ENCODE data around the gene GMDS. TPM values are rescaled to one million over a fixed set of nuclear protein-coding genes. Genes with fewer than 3 reads are reported as not detected.

Gene GMDS
- total RNA-seq, 1 donor from 2014 or later: 7.8 TPM

GRCh38 chr6:2263896-2264295 is 18.5 kb upstream of the GMDS start:
- H3K27ac ChIP-seq (ENCODE audit: low read depth, low read length): no peak overlapping the region
- peaks cover 3 to 5% (median 5%) of the 10 kb centered on the region in 3 donors for H3K36me3 ChIP-seq (ENCODE audit: control insufficient read depth in 3 of 3, insufficient read depth in 3 of 3, low read length in 3 of 3)
- no peaks in the 10 kb centered on the region for H3K27me3 ChIP-seq (ENCODE audit: control insufficient read depth in 3 of 3, insufficient read depth in 3 of 3, low read length in 3 of 3)
- H3K4me1 ChIP-seq (ENCODE audit: control insufficient read depth in 3 of 3, insufficient read depth in 3 of 3, low read length in 3 of 3): no peaks in the 10 kb centered on the region
- no peak overlapping the region for H3K4me3 ChIP-seq (ENCODE audit: low read length in 3 of 3)
- H3K9ac ChIP-seq (ENCODE audit: low read depth in 1 of 3, low read length in 3 of 3): no peak overlapping the region
- H3K9me3 ChIP-seq (ENCODE audit: control insufficient read depth in 3 of 3, low read length in 3 of 3): no peaks in the 10 kb centered on the region

GRCh38 chr6:2259574-2259973 is 14.2 kb upstream of the GMDS start:
- H3K9ac ChIP-seq (ENCODE audit: low read depth in 1 of 3, low read length in 3 of 3): no peak overlapping the region
- H3K36me3 ChIP-seq (ENCODE audit: control insufficient read depth in 3 of 3, insufficient read depth in 3 of 3, low read length in 3 of 3): peaks cover 3 to 13% (median 4%) of the 10 kb centered on the region in 3 donors

DNA sequence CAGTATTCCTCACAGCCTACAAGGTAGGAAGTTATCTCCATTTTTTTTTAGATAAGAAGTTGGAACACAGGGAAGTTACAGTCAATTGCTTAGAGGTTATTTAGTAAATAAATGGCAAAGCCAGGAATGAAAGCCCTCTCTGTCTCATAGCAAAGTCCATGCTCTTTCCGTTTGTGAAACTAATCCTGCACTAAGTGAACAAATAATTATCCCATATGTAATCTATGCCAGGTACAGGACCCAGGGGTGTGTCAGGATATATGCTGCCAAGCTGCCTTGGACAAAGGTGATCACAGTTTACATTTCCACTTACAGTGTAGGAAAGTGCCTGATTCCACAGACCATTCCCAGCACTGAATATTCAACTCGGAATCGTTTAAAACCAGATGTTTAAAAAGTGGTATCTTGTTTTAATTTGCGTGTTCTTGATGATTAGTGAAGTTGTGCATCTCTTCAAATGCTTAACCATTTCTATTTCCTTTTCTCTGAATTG is 13.6 kb upstream of the GMDS start:
- Histone ChIP-seq H3K36me3 (ENCODE audit: control insufficient read depth in 3 of 3, insufficient read depth in 3 of 3, low read length in 3 of 3) (peaks cover 0 to 16% (median 4%) of the 10 kb centered on the region in 3 donors), H3K4me3 (ENCODE audit: low read length in 3 of 3) (no peak overlapping the region), H3K9ac (ENCODE audit: low read depth in 1 of 3, low read length in 3 of 3) (no peak overlapping the region), H3K27ac (ENCODE audit: low read depth, low read length) (no peak overlapping the region), H3K4me1 (ENCODE audit: control insufficient read depth in 3 of 3, insufficient read depth in 3 of 3, low read length in 3 of 3) (no peaks in the 10 kb centered on the region), H3K9me3 (ENCODE audit: control insufficient read depth in 3 of 3, low read length in 3 of 3) (peaks cover 0 to 3% (median 0%) of the 10 kb centered on the region in 3 donors), H3K27me3 (ENCODE audit: control insufficient read depth in 3 of 3, insufficient read depth in 3 of 3, low read length in 3 of 3) (no peaks in the 10 kb centered on the region)

More at GRCh38 chr6:2259574-2259973, 14.2 kb upstream of the GMDS start:
- Histone ChIP-seq H3K27ac (ENCODE audit: low read depth, low read length) (no peak overlapping the region), H3K4me3 (ENCODE audit: low read length in 3 of 3) (no peak overlapping the region), H3K27me3 (ENCODE audit: control insufficient read depth in 3 of 3, insufficient read depth in 3 of 3, low read length in 3 of 3) (no peaks in the 10 kb centered on the region), H3K9me3 (ENCODE audit: control insufficient read depth in 3 of 3, low read length in 3 of 3) (peaks cover 0 to 1% (median 0%) of the 10 kb centered on the region in 3 donors), H3K4me1 (ENCODE audit: control insufficient read depth in 3 of 3, insufficient read depth in 3 of 3, low read length in 3 of 3) (no peaks in the 10 kb centered on the region)

DNA sequence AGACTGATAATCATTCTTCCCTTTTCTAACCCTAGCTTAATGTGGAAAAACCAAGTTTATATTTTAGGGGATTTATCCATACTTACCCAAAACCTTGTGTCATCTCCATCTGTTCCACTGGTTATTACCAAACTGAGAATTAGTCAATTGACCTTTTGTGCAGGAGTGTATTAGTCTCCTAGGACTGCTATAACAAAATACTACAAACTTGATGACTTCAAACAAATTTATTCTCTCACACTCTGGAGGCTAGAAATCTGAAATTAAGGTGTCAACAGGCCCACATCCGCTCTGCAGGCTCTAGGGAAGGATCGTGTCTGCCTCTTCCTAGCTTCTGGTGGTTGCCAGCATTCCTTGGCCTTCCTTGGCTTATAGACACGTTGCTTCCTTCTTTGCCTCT is 12.7 kb upstream of the GMDS start:
- no peak overlapping the region for H3K4me3 ChIP-seq (ENCODE audit: low read length in 3 of 3)
- H3K9me3 ChIP-seq (ENCODE audit: control insufficient read depth in 3 of 3, low read length in 3 of 3): peaks cover 0 to 3% (median 0%) of the 10 kb centered on the region in 3 donors
- no peak overlapping the region for H3K9ac ChIP-seq (ENCODE audit: low read depth in 1 of 3, low read length in 3 of 3)
- no peaks in the 10 kb centered on the region for H3K4me1 ChIP-seq (ENCODE audit: control insufficient read depth in 3 of 3, insufficient read depth in 3 of 3, low read length in 3 of 3)
- H3K27me3 ChIP-seq (ENCODE audit: control insufficient read depth in 3 of 3, insufficient read depth in 3 of 3, low read length in 3 of 3): no peaks in the 10 kb centered on the region
- H3K36me3 ChIP-seq (ENCODE audit: control insufficient read depth in 3 of 3, insufficient read depth in 3 of 3, low read length in 3 of 3): peaks cover 0 to 20% (median 4%) of the 10 kb centered on the region in 3 donors
- no peak overlapping the region for H3K27ac ChIP-seq (ENCODE audit: low read depth, low read length)

DNA sequence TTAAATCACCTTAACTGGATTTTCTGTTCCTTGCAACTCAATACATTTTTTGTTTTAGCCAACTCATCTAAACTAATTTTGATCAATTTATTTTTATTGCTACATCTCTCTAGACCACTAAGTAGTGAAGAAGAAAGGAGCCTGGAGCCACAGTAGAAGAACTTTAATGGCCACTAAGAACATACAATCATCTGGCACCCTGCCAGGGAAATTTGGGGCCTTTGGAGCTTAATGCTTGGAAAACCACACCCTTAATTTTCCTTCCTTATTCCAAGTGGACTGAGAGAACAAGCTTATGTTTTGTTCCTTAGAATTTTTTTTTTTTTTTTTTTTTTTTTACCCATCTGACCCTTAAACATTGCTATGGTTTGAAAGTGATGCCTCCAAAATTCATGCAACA is 12.0 kb upstream of the GMDS start:
- Histone ChIP-seq H3K9me3 (ENCODE audit: control insufficient read depth in 3 of 3, low read length in 3 of 3) (peaks cover 0 to 3% (median 0%) of the 10 kb centered on the region in 3 donors), H3K9ac (ENCODE audit: low read depth in 1 of 3, low read length in 3 of 3) (no peak overlapping the region), H3K36me3 (ENCODE audit: control insufficient read depth in 3 of 3, insufficient read depth in 3 of 3, low read length in 3 of 3) (peaks cover 0 to 22% (median 7%) of the 10 kb centered on the region in 3 donors), H3K4me3 (ENCODE audit: low read length in 3 of 3) (no peak overlapping the region), H3K27me3 (ENCODE audit: control insufficient read depth in 3 of 3, insufficient read depth in 3 of 3, low read length in 3 of 3) (no peaks in the 10 kb centered on the region), H3K27ac (ENCODE audit: low read depth, low read length) (no peak overlapping the region), H3K4me1 (ENCODE audit: control insufficient read depth in 3 of 3, insufficient read depth in 3 of 3, low read length in 3 of 3) (no peaks in the 10 kb centered on the region)

DNA sequence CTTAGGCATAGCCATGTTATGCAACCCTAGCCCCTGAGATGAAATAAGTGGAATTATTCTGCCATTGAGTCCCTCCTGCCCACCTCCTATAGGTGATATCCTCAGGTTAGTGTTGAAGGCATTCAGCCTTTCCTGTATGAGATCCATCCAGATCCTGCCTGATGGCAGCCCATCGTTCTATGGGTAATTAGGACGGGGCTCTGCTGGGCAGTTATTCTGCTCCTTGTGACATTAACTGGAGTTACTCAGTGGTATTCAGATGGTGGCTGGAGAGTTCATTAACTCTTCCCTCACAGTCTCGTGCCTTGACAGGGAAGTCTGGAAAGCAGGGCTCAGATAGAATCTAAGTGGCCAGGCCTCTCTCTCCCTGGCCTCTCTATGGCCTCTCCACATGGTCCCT is 9.3 kb upstream of the GMDS start:
- H3K9ac ChIP-seq (ENCODE audit: low read depth in 1 of 3, low read length in 3 of 3): no peak overlapping the region
- H3K27me3 ChIP-seq (ENCODE audit: control insufficient read depth in 3 of 3, insufficient read depth in 3 of 3, low read length in 3 of 3): no peaks in the 10 kb centered on the region
- H3K9me3 ChIP-seq (ENCODE audit: control insufficient read depth in 3 of 3, low read length in 3 of 3): peaks cover 0 to 3% (median 0%) of the 10 kb centered on the region in 3 donors
- no peaks in the 10 kb centered on the region for H3K4me1 ChIP-seq (ENCODE audit: control insufficient read depth in 3 of 3, insufficient read depth in 3 of 3, low read length in 3 of 3)
- no peak overlapping the region for H3K27ac ChIP-seq (ENCODE audit: low read depth, low read length)
- peaks cover 0 to 26% (median 11%) of the 10 kb centered on the region in 3 donors for H3K36me3 ChIP-seq (ENCODE audit: control insufficient read depth in 3 of 3, insufficient read depth in 3 of 3, low read length in 3 of 3)
- no peak overlapping the region for H3K4me3 ChIP-seq (ENCODE audit: low read length in 3 of 3)

DNA sequence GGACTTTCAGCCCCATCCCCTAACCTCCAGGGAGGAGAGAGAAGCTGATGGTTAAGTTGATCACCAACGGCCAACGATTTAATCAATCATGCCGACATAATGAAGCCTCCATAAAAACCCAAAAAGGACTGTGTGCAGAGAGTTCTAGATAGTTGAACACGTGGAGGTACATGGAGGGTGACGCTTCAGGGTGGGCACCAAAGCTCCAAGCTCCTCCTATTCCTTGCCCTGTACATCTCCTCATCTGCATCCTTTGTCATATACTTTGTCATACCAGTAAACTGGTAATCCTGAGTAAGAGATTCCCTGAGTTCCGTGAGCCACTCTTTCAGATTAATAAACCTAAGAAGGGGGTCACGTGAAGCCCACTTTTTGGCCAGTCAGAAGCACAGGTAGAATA is 3.7 kb upstream of the GMDS start:
- H3K27me3 ChIP-seq (ENCODE audit: control insufficient read depth in 3 of 3, insufficient read depth in 3 of 3, low read length in 3 of 3): no peaks in the 10 kb centered on the region
- H3K36me3 ChIP-seq (ENCODE audit: control insufficient read depth in 3 of 3, insufficient read depth in 3 of 3, low read length in 3 of 3): peaks cover 0 to 23% (median 14%) of the 10 kb centered on the region in 3 donors
- H3K9ac ChIP-seq (ENCODE audit: low read depth in 1 of 3, low read length in 3 of 3): no peak overlapping the region

GRCh38 chr6:2247664-2248063 is 2.3 kb upstream of the GMDS start:
- Histone ChIP-seq H3K9me3 (ENCODE audit: control insufficient read depth in 3 of 3, low read length in 3 of 3) (no peaks in the 10 kb centered on the region), H3K4me3 (ENCODE audit: low read length in 3 of 3) (no peak overlapping the region), H3K36me3 (ENCODE audit: control insufficient read depth in 3 of 3, insufficient read depth in 3 of 3, low read length in 3 of 3) (peaks cover 0 to 12% (median 12%) of the 10 kb centered on the region in 3 donors), H3K27me3 (ENCODE audit: control insufficient read depth in 3 of 3, insufficient read depth in 3 of 3, low read length in 3 of 3) (no peaks in the 10 kb centered on the region), H3K27ac (ENCODE audit: low read depth, low read length) (no peak overlapping the region), H3K4me1 (ENCODE audit: control insufficient read depth in 3 of 3, insufficient read depth in 3 of 3, low read length in 3 of 3) (peaks cover 10 to 21% (median 11%) of the 10 kb centered on the region in 3 donors), H3K9ac (ENCODE audit: low read depth in 1 of 3, low read length in 3 of 3) (no peak overlapping the region)

More for the DNA sequence above, 3.7 kb upstream of the GMDS start:
- Histone ChIP-seq H3K4me3 (ENCODE audit: low read length in 3 of 3) (no peak overlapping the region), H3K9me3 (ENCODE audit: control insufficient read depth in 3 of 3, low read length in 3 of 3) (no peaks in the 10 kb centered on the region), H3K4me1 (ENCODE audit: control insufficient read depth in 3 of 3, insufficient read depth in 3 of 3, low read length in 3 of 3) (peaks cover 10 to 21% (median 11%) of the 10 kb centered on the region in 3 donors), H3K27ac (ENCODE audit: low read depth, low read length) (no peak overlapping the region)

- H3K9ac ChIP-seq (ENCODE audit: low read depth in 1 of 3, low read length in 3 of 3): peak overlapping the region; percentile 91 to 96 (median 96)
- H3K9me3 ChIP-seq (ENCODE audit: control insufficient read depth in 3 of 3, low read length in 3 of 3): no peaks in the 10 kb centered on the region
- H3K36me3 ChIP-seq (ENCODE audit: control insufficient read depth in 3 of 3, insufficient read depth in 3 of 3, low read length in 3 of 3): peaks cover 0 to 12% (median 12%) of the 10 kb centered on the region in 3 donors
- H3K27ac ChIP-seq (ENCODE audit: low read depth, low read length): peak overlapping the region; percentile 92
- H3K4me1 ChIP-seq (ENCODE audit: control insufficient read depth in 3 of 3, insufficient read depth in 3 of 3, low read length in 3 of 3): peaks cover 10 to 21% (median 11%) of the 10 kb centered on the region in 3 donors
- H3K27me3 ChIP-seq (ENCODE audit: control insufficient read depth in 3 of 3, insufficient read depth in 3 of 3, low read length in 3 of 3): no peaks in the 10 kb centered on the region
- peak overlapping the region; percentile 89 to 93 (median 91) for H3K4me3 ChIP-seq (ENCODE audit: low read length in 3 of 3)
Measured at GRCh38 chr6:2245877-2246863, 765 bp upstream of the GMDS start.

All from skeletal muscle tissue (tissue), 4 donors.